ENCODE results near the gene NDST3.

NDST3 gene

DNA sequence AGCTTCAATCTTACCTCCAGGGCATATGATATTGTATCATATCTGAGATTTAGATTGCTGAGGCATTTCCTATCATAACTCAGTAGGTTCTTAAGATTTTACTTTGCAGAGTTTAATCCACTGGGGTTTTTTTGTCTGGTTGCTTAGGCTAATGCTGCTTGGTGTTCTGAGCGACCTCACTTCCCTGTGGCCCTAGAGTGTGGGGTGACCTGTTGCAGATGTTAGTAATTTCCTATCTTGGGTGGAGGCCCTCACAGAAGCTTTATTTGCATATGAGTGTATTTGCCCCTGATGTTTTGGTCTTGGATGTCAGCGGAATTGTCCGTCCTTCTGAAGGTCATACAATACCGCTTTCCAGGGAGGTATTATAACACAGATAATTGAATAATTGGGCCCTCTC lies 137.1 kb downstream of the NDST3 start:
- H3K36me3 ChIP-seq = no peaks in the 10 kb centered on the region
- H3K4me2 ChIP-seq = no peak overlapping the region
- no peak overlapping the region for H3K27ac ChIP-seq
- H4K20me1 ChIP-seq = no peaks in the 10 kb centered on the region
- no peak overlapping the region for H3K9ac ChIP-seq
- peaks cover 25% of the 10 kb centered on the region for H3K4me1 ChIP-seq
- peaks cover 13% of the 10 kb centered on the region; the same call in 1 of the 2 replicates for H3K9me3 ChIP-seq
- no peaks in the 10 kb centered on the region for H3K27me3 ChIP-seq
- no peak overlapping the region for H3K4me3 ChIP-seq
- TF ChIP-seq Cebpa-rat (IDR thresholded peaks at IDR 0.05) = no peak

- Histone ChIP-seq H3K4me2 (no peak overlapping the region), H3K36me3 (no peaks in the 10 kb centered on the region), H4K20me1 (no peaks in the 10 kb centered on the region), H3K9me3 (no peaks in the 10 kb centered on the region), H3K4me3 (no peak overlapping the region), H3K27ac (no peak overlapping the region), H3K27me3 (no peaks in the 10 kb centered on the region), H3K9ac (no peak overlapping the region), H3K4me1 (peaks cover 25% of the 10 kb centered on the region)
- TF ChIP-seq Cebpa-rat (IDR thresholded peaks at IDR 0.05) = no peak
These were observed 138.8 kb downstream of the NDST3 start for GRCh38 chr4:118173126-118173525.

GRCh38 chr4:118173956-118174725 lies 139.9 kb downstream of the NDST3 start:
- Histone ChIP-seq H3K9me3 (no peaks in the 10 kb centered on the region), H4K20me1 (no peaks in the 10 kb centered on the region), H3K4me1 (peaks cover 25% of the 10 kb centered on the region), H3K4me3 (no peak overlapping the region), H3K4me2 (peak overlapping the region; percentile 50), H3K36me3 (no peaks in the 10 kb centered on the region), H3K27ac (no peak overlapping the region; the same call in 1 of the 2 replicates), H3K9ac (no peak overlapping the region), H3K27me3 (no peaks in the 10 kb centered on the region)
- no peak for TF ChIP-seq Cebpa-rat (IDR thresholded peaks at IDR 0.05)

- no peaks in the 10 kb centered on the region for H3K27me3 ChIP-seq
- H3K4me1 ChIP-seq = peaks cover 25% of the 10 kb centered on the region
- H3K9ac ChIP-seq = no peak overlapping the region
- no peaks in the 10 kb centered on the region for H3K9me3 ChIP-seq
- H3K4me2 ChIP-seq = peak overlapping the region; percentile 38
- no peaks in the 10 kb centered on the region for H4K20me1 ChIP-seq
- H3K27ac ChIP-seq = no peak overlapping the region
- no peak for TF ChIP-seq Cebpa-rat (IDR thresholded peaks at IDR 0.05)
- H3K36me3 ChIP-seq = no peaks in the 10 kb centered on the region
- no peak overlapping the region for H3K4me3 ChIP-seq
These were observed 141.2 kb downstream of the NDST3 start for GRCh38 chr4:118175506-118175905.

DNA sequence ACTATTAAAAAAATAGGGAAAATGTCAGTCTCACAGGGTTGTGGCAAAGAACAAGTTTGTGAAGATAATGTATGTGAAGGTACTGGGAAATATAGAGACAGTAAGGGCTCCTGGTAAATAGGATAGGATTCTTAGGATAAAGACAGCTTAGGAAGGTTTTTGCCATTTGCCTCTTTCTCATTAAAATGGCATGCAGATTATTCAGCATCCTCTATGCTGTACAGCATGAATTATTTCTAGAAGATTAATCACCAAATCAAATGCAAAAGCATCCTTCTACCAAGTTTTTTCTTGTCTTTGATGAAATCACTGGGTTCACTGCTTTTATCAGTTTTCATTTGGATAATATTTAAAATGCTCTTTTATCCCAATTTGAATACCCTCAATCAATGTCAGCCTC lies 142.8 kb downstream of the NDST3 start:
- H4K20me1 ChIP-seq = no peaks in the 10 kb centered on the region
- no peak overlapping the region for H3K27ac ChIP-seq
- H3K9me3 ChIP-seq = no peaks in the 10 kb centered on the region
- H3K4me1 ChIP-seq = peaks cover 33% of the 10 kb centered on the region
- no peak overlapping the region for H3K9ac ChIP-seq
- no peak overlapping the region for H3K4me3 ChIP-seq
- no peak overlapping the region for H3K4me2 ChIP-seq
- no peaks in the 10 kb centered on the region for H3K36me3 ChIP-seq
- TF ChIP-seq Cebpa-rat (IDR thresholded peaks at IDR 0.05) = no peak
- H3K27me3 ChIP-seq = no peaks in the 10 kb centered on the region

DNA sequence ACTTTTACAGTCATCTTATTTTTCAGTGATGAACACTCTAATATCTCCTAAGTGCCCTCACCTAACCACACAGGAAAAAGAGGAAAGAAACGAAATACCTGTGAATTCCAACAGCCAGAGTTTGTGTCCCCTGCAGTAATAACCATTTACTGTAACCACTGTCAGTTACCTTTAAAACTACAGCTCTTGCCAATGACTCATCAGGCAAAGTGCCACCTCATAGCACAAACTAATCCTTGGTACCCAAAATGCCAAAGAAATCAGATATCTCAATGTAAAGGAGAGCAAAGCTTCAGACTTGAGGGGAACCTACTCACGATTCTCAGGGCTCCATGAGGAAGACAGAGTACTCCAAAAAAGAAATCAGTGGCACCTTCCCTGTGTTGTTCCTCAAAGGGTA lies 146.5 kb downstream of the NDST3 start:
- TF ChIP-seq Cebpa-rat (IDR thresholded peaks at IDR 0.05) = no peak

DNA sequence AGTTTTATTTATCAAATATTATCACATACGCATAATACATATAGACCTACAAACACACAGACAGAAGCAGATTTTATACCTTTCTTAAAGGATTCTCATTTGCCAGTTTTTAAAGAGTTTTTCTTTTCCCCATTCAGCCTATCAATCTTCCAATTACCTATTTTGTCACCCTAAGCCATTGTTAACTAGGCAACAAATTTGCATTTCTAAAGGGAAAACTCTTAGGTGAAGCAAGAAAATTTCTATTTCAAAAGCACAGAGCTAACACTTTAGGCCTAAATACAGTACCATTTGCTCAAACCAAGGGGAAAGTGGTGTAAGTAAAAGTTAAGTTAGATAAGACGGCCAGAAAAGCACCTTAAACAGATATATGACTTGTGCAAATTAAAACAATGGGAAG lies 156.6 kb downstream of the NDST3 start:
- Histone ChIP-seq H3K4me2 (no peak overlapping the region), H3K36me3 (no peaks in the 10 kb centered on the region), H4K20me1 (no peaks in the 10 kb centered on the region), H3K9ac (no peak overlapping the region), H3K4me1 (no peaks in the 10 kb centered on the region), H3K4me3 (no peak overlapping the region), H3K9me3 (peaks cover 9% of the 10 kb centered on the region; the same call in 1 of the 2 replicates), H3K27me3 (no peaks in the 10 kb centered on the region), H3K27ac (no peak overlapping the region)
- no peak for TF ChIP-seq Cebpa-rat (IDR thresholded peaks at IDR 0.05)

More for the DNA sequence above, 146.5 kb downstream of the NDST3 start:
- H3K4me2 ChIP-seq = no peak overlapping the region
- H3K27me3 ChIP-seq = no peaks in the 10 kb centered on the region
- H3K9ac ChIP-seq = no peak overlapping the region
- no peaks in the 10 kb centered on the region for H4K20me1 ChIP-seq
- no peaks in the 10 kb centered on the region for H3K36me3 ChIP-seq
- H3K27ac ChIP-seq = no peak overlapping the region
- H3K4me3 ChIP-seq = no peak overlapping the region
- no peaks in the 10 kb centered on the region for H3K9me3 ChIP-seq
- H3K4me1 ChIP-seq = peaks cover 20% of the 10 kb centered on the region

- TF ChIP-seq Cebpa-rat (IDR thresholded peaks at IDR 0.05) = no peak
- no peaks in the 10 kb centered on the region for H3K4me1 ChIP-seq
- H4K20me1 ChIP-seq = no peaks in the 10 kb centered on the region
- no peak overlapping the region for H3K4me2 ChIP-seq
- no peak overlapping the region for H3K27ac ChIP-seq
- H3K27me3 ChIP-seq = no peaks in the 10 kb centered on the region
- H3K9ac ChIP-seq = no peak overlapping the region
- H3K9me3 ChIP-seq = peaks cover 9% of the 10 kb centered on the region; the same call in 1 of the 2 replicates
- H3K36me3 ChIP-seq = no peaks in the 10 kb centered on the region
- H3K4me3 ChIP-seq = no peak overlapping the region
These were observed 159.1 kb downstream of the NDST3 start for GRCh38 chr4:118193421-118193820.

GRCh38 chr4:118206627-118207026 lies 172.3 kb downstream of the NDST3 start:
- no peak overlapping the region for H3K27ac ChIP-seq
- peaks cover 13% of the 10 kb centered on the region for H3K9me3 ChIP-seq
- H4K20me1 ChIP-seq = no peaks in the 10 kb centered on the region
- no peak overlapping the region for H3K9ac ChIP-seq
- no peaks in the 10 kb centered on the region for H3K4me1 ChIP-seq
- no peaks in the 10 kb centered on the region for H3K36me3 ChIP-seq
- H3K4me3 ChIP-seq = no peak overlapping the region
- TF ChIP-seq Cebpa-rat (IDR thresholded peaks at IDR 0.05) = no peak
- H3K4me2 ChIP-seq = no peak overlapping the region
- H3K27me3 ChIP-seq = no peaks in the 10 kb centered on the region

DNA sequence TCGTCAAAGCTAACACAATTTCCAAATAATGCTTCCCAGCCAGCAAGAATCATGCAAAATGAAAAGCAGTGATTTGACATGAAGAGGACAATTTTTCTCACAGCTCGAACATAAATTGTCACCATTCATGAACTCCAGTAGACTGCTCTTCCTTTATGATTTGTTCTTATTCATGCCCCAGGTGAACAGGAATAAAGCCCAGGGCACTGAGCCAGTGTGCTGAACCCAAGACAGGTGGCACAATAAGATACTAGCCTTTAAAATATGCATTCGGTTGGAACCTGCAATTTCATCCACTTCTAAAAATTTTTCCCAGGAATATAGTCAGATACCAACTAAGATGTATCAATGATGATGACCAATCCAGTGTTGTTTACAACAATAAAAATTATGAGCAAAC lies 178.8 kb downstream of the NDST3 start:
- Histone ChIP-seq H3K4me3 (no peak overlapping the region), H3K9me3 (no peaks in the 10 kb centered on the region), H3K27ac (no peak overlapping the region), H3K36me3 (no peaks in the 10 kb centered on the region), H3K9ac (no peak overlapping the region), H3K4me1 (no peaks in the 10 kb centered on the region), H4K20me1 (no peaks in the 10 kb centered on the region), H3K27me3 (no peaks in the 10 kb centered on the region), H3K4me2 (no peak overlapping the region)
- TF ChIP-seq Cebpa-rat (IDR thresholded peaks at IDR 0.05) = no peak

All from BLaER1 (cell line).